Panc1 (cell line): ENCODE measurements around the gene SLC4A11. TPM values are rescaled to one million over a fixed set of nuclear protein-coding genes. Genes with fewer than 3 reads are reported as not detected.

Experiments
- ATAC-seq: fragments of 200-7000 bp; cut with Tn5 transposase; 2 replicates; pipeline ENCODE4 v1.9.1; 2020; ENCODE audit warnings: mild to moderate bottlenecking, moderate library complexity
- BruUV-seq: library from RNA; stranded (reverse); fragments of 400-500 nt; replicated peaks from 2 replicates; lab custom pipeline; 2021; lab: Mats Ljungman, UMichigan
- CTCF ChIA-PET: fragments of 300-600 bp; sonication (Branson Sonifier 250); formaldehyde crosslinking; loops from one replicate; lab custom pipeline; 2022; ENCODE audit warnings: antibody characterized with exemption; lab: Charles Lee
- POLR2A ChIA-PET: fragments of 300-600 bp; sonication (Branson Sonifier 250); formaldehyde crosslinking; loops from one replicate; lab custom pipeline; 2022; ENCODE audit warnings: antibody characterized with exemption; lab: Charles Lee
- DNase-seq: peaks from one replicate; pipeline ENCODE4 v3.0.0-alpha.2; 2010; ENCODE audit warnings: low read depth, low spot score
- H3K27ac ChIP-seq: 2 replicates; pipeline ENCODE4 v1.5.1; 2011; ENCODE audit warnings: mild to moderate bottlenecking, low read length, inconsistent platforms
- H3K27me3 ChIP-seq: fragments of 200-500 bp; sonication (Bioruptor generic); 2 replicates; pipeline ENCODE4 v1.6.0; 2014; ENCODE audit warnings: low read length, inconsistent platforms; ENCODE audit not compliant: control insufficient read depth, insufficient read depth
- H3K36me3 ChIP-seq: fragments of 200-500 bp; sonication (Bioruptor generic); 2 replicates; pipeline ENCODE4 v1.5.1; 2014; ENCODE audit warnings: inconsistent platforms, mild to moderate bottlenecking, low read length, moderate library complexity; ENCODE audit not compliant: control insufficient read depth, insufficient read depth
- H3K4me1 ChIP-seq: 2 replicates; pipeline ENCODE4 v1.5.1; 2011; ENCODE audit warnings: inconsistent platforms, mild to moderate bottlenecking, low read length, moderate library complexity; ENCODE audit not compliant: control insufficient read depth, insufficient read depth
- H3K4me3 ChIP-seq, 2 experiments: 2 replicates each; pipeline ENCODE4 v1.5.1; 2011 to 2012; ENCODE audit warnings: low read depth in 2 of 2, low read length in 2 of 2, mild to moderate bottlenecking in 2 of 2, inconsistent platforms in 1 of 2, moderate library complexity in 1 of 2
- H3K9me3 ChIP-seq: fragments of 200-500 bp; sonication (Bioruptor generic); 2 replicates; pipeline ENCODE4 v1.5.1; 2014; ENCODE audit warnings: low read depth, mild to moderate bottlenecking, inconsistent platforms, low read length, moderate library complexity; ENCODE audit not compliant: control insufficient read depth, insufficient read depth
- POLR2AphosphoS5 ChIP-seq: IDR thresholded peaks from 2 replicates; pipeline ENCODE4 v1.6.1; 2012; ENCODE audit warnings: mild to moderate bottlenecking, low read depth, low read length, moderate library complexity
- SIN3A ChIP-seq: IDR thresholded peaks from 2 replicates; pipeline ENCODE4 v1.6.1; 2012; ENCODE audit warnings: low read depth, mild to moderate bottlenecking, low read length, moderate library complexity, borderline replicate concordance; ENCODE audit not compliant: insufficient read depth
- TCF7L2 ChIP-seq: IDR thresholded peaks from 2 replicates; pipeline ENCODE4 v1.6.1; 2011; ENCODE audit warnings: mild to moderate bottlenecking, low read depth, low read length, inconsistent platforms
- in situ Hi-C: cut with HindIII; loops from 2 replicates; pipeline ENCODE4 v1.10.0; 2016; ENCODE audit warnings: low sequenced_read_pairs, low pct_unique_long_range_greater_than_20kb
- intact Hi-C: fragments of 100-400 bp; cut with micrococcal nuclease; formaldehyde crosslinking; loops from one replicate; pipeline ENCODE4 v1.10.0; 2022; ENCODE audit not compliant: unreplicated experiment
- total RNA-seq: library from RNA; stranded (reverse); gene quantifications from one replicate; pipeline ENCODE4 v1.2.1, GENCODE V29; 2021; ENCODE audit not compliant: unreplicated experiment
- TF ChIP-seq, protein P1 (sequence below): fragments of 450-650 bp; IDR thresholded peaks from 2 replicates; pipeline ENCODE4 v1.5.1; 2017; ENCODE audit warnings: mild to moderate bottlenecking
- TF ChIP-seq, protein P2 (sequence below), 2 experiments: IDR thresholded peaks; 2 replicates each; pipeline ENCODE4 v1.6.1; 2011 to 2012; ENCODE audit warnings: low read depth in 2 of 2, control low read depth in 1 of 2, low read length in 1 of 2, mild to moderate bottlenecking in 1 of 2, moderate library complexity in 1 of 2; ENCODE audit not compliant: insufficient read depth in 1 of 2

The SLC4A11 gene
- total RNA-seq, 1 experiment from 2014 or later = 144 TPM

DNA sequence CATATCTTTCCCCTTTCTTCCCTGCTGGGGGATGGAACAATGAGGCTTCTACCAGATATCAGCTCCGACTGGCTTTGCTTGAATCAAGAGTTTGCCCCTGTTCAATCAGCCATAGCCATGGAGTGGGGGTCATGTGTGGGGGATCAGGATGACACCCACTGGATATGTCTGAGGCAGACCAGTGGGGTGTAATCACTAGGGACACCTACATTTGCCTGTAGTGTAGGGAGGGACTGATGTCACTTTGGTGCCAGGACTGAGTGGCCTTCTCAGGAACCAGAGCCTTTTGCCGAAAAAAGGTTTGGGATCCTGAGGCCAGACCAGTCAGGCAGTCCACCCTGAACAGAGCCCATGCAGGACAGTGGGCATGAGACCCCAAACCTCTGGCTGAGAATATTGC is 28.6 kb downstream of the SLC4A11 start:
- H3K27ac ChIP-seq = peak overlapping the region; percentile 99
- CTCF ChIA-PET = no interaction called here
- no peaks in the 10 kb centered on the region for H3K27me3 ChIP-seq
- DNase-seq (no peak), ATAC-seq (no peak)
- intact Hi-C loops (no loop called here), in situ Hi-C loops (no loop called here)
- POLR2A ChIA-PET = interaction anchor here (0.7 kb wide), 1 partner anchor 11 kb away, joined by 3 read pairs; no protein-coding TSS in a partner anchor
- H3K36me3 ChIP-seq = no peaks in the 10 kb centered on the region; the same call in 1 of the 2 replicates
- peaks cover 13% of the 10 kb centered on the region; the same call in 1 of the 2 replicates for H3K4me1 ChIP-seq
- no peaks in the 10 kb centered on the region for H3K9me3 ChIP-seq
- BruUV-seq = no TSS peak
- TF ChIP-seq, protein P1, sequence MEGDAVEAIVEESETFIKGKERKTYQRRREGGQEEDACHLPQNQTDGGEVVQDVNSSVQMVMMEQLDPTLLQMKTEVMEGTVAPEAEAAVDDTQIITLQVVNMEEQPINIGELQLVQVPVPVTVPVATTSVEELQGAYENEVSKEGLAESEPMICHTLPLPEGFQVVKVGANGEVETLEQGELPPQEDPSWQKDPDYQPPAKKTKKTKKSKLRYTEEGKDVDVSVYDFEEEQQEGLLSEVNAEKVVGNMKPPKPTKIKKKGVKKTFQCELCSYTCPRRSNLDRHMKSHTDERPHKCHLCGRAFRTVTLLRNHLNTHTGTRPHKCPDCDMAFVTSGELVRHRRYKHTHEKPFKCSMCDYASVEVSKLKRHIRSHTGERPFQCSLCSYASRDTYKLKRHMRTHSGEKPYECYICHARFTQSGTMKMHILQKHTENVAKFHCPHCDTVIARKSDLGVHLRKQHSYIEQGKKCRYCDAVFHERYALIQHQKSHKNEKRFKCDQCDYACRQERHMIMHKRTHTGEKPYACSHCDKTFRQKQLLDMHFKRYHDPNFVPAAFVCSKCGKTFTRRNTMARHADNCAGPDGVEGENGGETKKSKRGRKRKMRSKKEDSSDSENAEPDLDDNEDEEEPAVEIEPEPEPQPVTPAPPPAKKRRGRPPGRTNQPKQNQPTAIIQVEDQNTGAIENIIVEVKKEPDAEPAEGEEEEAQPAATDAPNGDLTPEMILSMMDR = no peak
- TF ChIP-seq TCF7L2 = no peak
- TF ChIP-seq POLR2AphosphoS5 = no peak
- TF ChIP-seq, protein P2, sequence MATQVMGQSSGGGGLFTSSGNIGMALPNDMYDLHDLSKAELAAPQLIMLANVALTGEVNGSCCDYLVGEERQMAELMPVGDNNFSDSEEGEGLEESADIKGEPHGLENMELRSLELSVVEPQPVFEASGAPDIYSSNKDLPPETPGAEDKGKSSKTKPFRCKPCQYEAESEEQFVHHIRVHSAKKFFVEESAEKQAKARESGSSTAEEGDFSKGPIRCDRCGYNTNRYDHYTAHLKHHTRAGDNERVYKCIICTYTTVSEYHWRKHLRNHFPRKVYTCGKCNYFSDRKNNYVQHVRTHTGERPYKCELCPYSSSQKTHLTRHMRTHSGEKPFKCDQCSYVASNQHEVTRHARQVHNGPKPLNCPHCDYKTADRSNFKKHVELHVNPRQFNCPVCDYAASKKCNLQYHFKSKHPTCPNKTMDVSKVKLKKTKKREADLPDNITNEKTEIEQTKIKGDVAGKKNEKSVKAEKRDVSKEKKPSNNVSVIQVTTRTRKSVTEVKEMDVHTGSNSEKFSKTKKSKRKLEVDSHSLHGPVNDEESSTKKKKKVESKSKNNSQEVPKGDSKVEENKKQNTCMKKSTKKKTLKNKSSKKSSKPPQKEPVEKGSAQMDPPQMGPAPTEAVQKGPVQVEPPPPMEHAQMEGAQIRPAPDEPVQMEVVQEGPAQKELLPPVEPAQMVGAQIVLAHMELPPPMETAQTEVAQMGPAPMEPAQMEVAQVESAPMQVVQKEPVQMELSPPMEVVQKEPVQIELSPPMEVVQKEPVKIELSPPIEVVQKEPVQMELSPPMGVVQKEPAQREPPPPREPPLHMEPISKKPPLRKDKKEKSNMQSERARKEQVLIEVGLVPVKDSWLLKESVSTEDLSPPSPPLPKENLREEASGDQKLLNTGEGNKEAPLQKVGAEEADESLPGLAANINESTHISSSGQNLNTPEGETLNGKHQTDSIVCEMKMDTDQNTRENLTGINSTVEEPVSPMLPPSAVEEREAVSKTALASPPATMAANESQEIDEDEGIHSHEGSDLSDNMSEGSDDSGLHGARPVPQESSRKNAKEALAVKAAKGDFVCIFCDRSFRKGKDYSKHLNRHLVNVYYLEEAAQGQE (IDR thresholded peaks at IDR 0.05; ENCODE audit: insufficient read depth in 1 of 2, low read depth in 2 of 2, low read length in 1 of 2) = no peak
- no peak for TF ChIP-seq SIN3A
- H3K4me3 ChIP-seq = peak overlapping the region; percentile 88 to 100

DNA sequence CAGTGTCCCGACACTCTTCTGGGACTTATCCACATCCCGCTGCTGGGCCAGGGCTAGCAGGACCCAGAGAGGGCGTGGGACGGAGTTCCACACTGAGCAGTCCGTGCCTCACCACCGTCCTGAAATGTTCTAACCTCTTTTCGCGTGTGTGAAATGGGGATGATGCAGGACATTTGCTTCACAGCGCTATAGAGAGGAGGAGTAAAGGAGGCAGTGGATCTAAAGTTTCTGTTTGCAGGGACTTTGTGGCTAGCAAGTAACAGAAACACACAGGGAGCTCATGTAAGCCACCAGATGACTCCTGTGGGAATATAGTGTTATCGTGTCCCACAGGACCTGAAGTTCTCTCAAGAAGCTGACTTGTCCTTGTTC is 29.1 kb downstream of the SLC4A11 start:
- no peaks in the 10 kb centered on the region; the same call in 1 of the 2 replicates for H3K36me3 ChIP-seq
- no peaks in the 10 kb centered on the region for H3K9me3 ChIP-seq
- peak overlapping the region; percentile 99 for H3K27ac ChIP-seq
- TF ChIP-seq TCF7L2 (no peak), SIN3A (no peak), POLR2AphosphoS5 (no peak; the same call in none of the 2 replicates)
- TF ChIP-seq, protein P2 (IDR thresholded peaks at IDR 0.05; ENCODE audit: insufficient read depth in 1 of 2, low read depth in 2 of 2, low read length in 1 of 2) = no peak
- TF ChIP-seq, protein P1 = no peak
- H3K4me3 ChIP-seq = peak overlapping the region; percentile 88 to 100
- peaks cover 13% of the 10 kb centered on the region; the same call in 1 of the 2 replicates for H3K4me1 ChIP-seq
- CTCF ChIA-PET = no interaction called here
- H3K27me3 ChIP-seq = no peaks in the 10 kb centered on the region
- intact Hi-C loops (no loop called here), in situ Hi-C loops (no loop called here)
- POLR2A ChIA-PET = interaction anchor here (0.7 to 1.1 kb wide), 2 partner anchors 11 to 77 kb away, joined by 3 read pairs; no protein-coding TSS in a partner anchor
- peak; percentile 29 for ATAC-seq
- no TSS peak for BruUV-seq
- DNase-seq = no peak
